Upper lobe of right lung (tissue), 1 donor: ENCODE measurements around the gene SPACDR. TPM values are rescaled to one million over a fixed set of nuclear protein-coding genes. Genes with fewer than 3 reads are reported as not detected.

Experiments
- ATAC-seq: fragments of 200-7000 bp; cut with Tn5 transposase; one replicate; pipeline ENCODE4 v1.9.1; 2020; ENCODE audit warnings: mild to moderate bottlenecking, moderate library complexity
- DNase-seq: peaks from one replicate; pipeline ENCODE4 v3.0.0-alpha.2; 2020
- H3K27ac ChIP-seq: fragments of 200-600 bp; one replicate; pipeline ENCODE4 v1.8.0; 2022
- H3K27me3 ChIP-seq: fragments of 200-600 bp; one replicate; pipeline ENCODE4 v1.8.0; 2022; ENCODE audit warnings: mild to moderate bottlenecking
- H3K36me3 ChIP-seq: fragments of 200-600 bp; one replicate; pipeline ENCODE4 v1.8.0; 2022
- H3K4me1 ChIP-seq: fragments of 200-600 bp; one replicate; pipeline ENCODE4 v1.8.0; 2022
- H3K4me3 ChIP-seq: fragments of 200-600 bp; one replicate; pipeline ENCODE4 v1.8.0; 2022; ENCODE audit warnings: mild to moderate bottlenecking
- H3K9me3 ChIP-seq: fragments of 200-600 bp; one replicate; pipeline ENCODE4 v1.8.0; 2022
- CTCF ChIP-seq: fragments of 200-600 bp; IDR thresholded peaks from one replicate; pipeline ENCODE4 v1.8.0; 2022; ENCODE audit warnings: antibody characterized with exemption
- intact Hi-C: fragments of 100-400 bp; cut with DNase I; formaldehyde crosslinking; loops from one replicate; pipeline ENCODE4 v1.11.0; 2022
- total RNA-seq: library from RNA; stranded (reverse); fragmentation: NEBNext Ultra II Directional; extraction: Animal tissue kit (Norgen Biotek cat#: 25700); gene quantifications from one replicate; pipeline ENCODE4 v1.2.1, GENCODE V29; 2021
- donor health status: DM: no; HTN: yes; CAD: no; lungs with severe emphysema.

SPACDR gene
- total RNA-seq, 1 donor from 2014 or later: 1.8 TPM

- no peak for ATAC-seq
- Histone ChIP-seq H3K27me3 (no peaks in the 10 kb centered on the region), H3K4me1 (peaks cover 45% of the 10 kb centered on the region), H3K36me3 (peaks cover 28% of the 10 kb centered on the region), H3K9me3 (no peaks in the 10 kb centered on the region), H3K4me3 (peak overlapping the region; percentile 88), H3K27ac (peak overlapping the region; percentile 60)
- intact Hi-C loops: loop anchor here (10.0 kb wide), 1 partner anchor 208 kb away; no protein-coding TSS in a partner anchor
- DNase-seq: no peak
- peak; percentile 28 for TF ChIP-seq CTCF
Measured at GRCh38 chr7:100476903-100477870, 13.1 kb upstream of the SPACDR start.

- Histone ChIP-seq H3K4me3 (peak overlapping the region; percentile 88), H3K9me3 (no peaks in the 10 kb centered on the region), H3K36me3 (peaks cover 29% of the 10 kb centered on the region), H3K27ac (no peak overlapping the region), H3K27me3 (no peaks in the 10 kb centered on the region), H3K4me1 (peaks cover 45% of the 10 kb centered on the region)
- ATAC-seq (no peak), DNase-seq (no peak)
- TF ChIP-seq CTCF: no peak
- intact Hi-C loops: loop anchor here (10.0 kb wide), 1 partner anchor 209 kb away; no protein-coding TSS in a partner anchor
Measured at GRCh38 chr7:100476101-100476780, 12.2 kb upstream of the SPACDR start.

GRCh38 chr7:100475549-100475948 is 11.5 kb upstream of the SPACDR start:
- H3K4me3 ChIP-seq: peak overlapping the region; percentile 88
- no peaks in the 10 kb centered on the region for H3K9me3 ChIP-seq
- intact Hi-C loops: loop anchor here (10.0 kb wide), 1 partner anchor 209 kb away; no protein-coding TSS in a partner anchor
- DNase-seq: no peak
- no peak for ATAC-seq
- peak overlapping the region; percentile 42 for H3K27ac ChIP-seq
- peaks cover 36% of the 10 kb centered on the region for H3K36me3 ChIP-seq
- peaks cover 45% of the 10 kb centered on the region for H3K4me1 ChIP-seq
- no peaks in the 10 kb centered on the region for H3K27me3 ChIP-seq
- no peak for TF ChIP-seq CTCF

- peak; percentile 56 for ATAC-seq
- Histone ChIP-seq H3K36me3 (peaks cover 50% of the 10 kb centered on the region), H3K27ac (peak overlapping the region; percentile 49), H3K4me1 (peaks cover 45% of the 10 kb centered on the region), H3K9me3 (no peaks in the 10 kb centered on the region), H3K4me3 (peak overlapping the region; percentile 3), H3K27me3 (no peaks in the 10 kb centered on the region)
- DNase-seq: no peak
- intact Hi-C loops: loop anchor here (10.0 kb wide), 1 partner anchor 212 kb away; no protein-coding TSS in a partner anchor
- no peak for TF ChIP-seq CTCF
Measured at GRCh38 chr7:100472854-100473499, 8.9 kb upstream of the SPACDR start.

- Histone ChIP-seq H3K4me3 (peak overlapping the region; percentile 3), H3K4me1 (peaks cover 46% of the 10 kb centered on the region), H3K9me3 (no peaks in the 10 kb centered on the region), H3K36me3 (peaks cover 57% of the 10 kb centered on the region), H3K27me3 (no peaks in the 10 kb centered on the region), H3K27ac (peak overlapping the region; percentile 49)
- ATAC-seq: peak; percentile 55
- DNase-seq: no peak
- no peak for TF ChIP-seq CTCF
- intact Hi-C loops: loop anchor here (10.0 kb wide), 1 partner anchor 213 kb away; no protein-coding TSS in a partner anchor
Measured at GRCh38 chr7:100472121-100472851, 8.2 kb upstream of the SPACDR start.
